Peyer's patch (tissue), 4 donors: Measurements from ENCODE around the gene PLEKHM3.
A peak's percentile ranks its signal among the peaks of the same experiment; 100 is the strongest.

Experiments
- POLR2A ChIP-seq, 2 donors: fragments of 450-650 bp; IDR thresholded peaks; one replicate each; pipeline ENCODE4 v1.5.1; 2017; ENCODE audit warnings: antibody characterized with exemption in 2 of 2, mild to moderate bottlenecking in 2 of 2, moderate library complexity in 2 of 2
- TF ChIP-seq, protein P1 (sequence below), 6 experiments: fragments of 450-650 bp in 4 of 6; fragments of 200-600 bp in 2 of 6; sonication (generic) in 1 of 6; IDR thresholded peaks; one replicate each; pipeline ENCODE4 v1.5.1; 2017 to 2019; ENCODE audit warnings: antibody characterized with exemption in 6 of 6, mild to moderate bottlenecking in 3 of 6, moderate library complexity in 1 of 6

- TF ChIP-seq, protein P1, sequence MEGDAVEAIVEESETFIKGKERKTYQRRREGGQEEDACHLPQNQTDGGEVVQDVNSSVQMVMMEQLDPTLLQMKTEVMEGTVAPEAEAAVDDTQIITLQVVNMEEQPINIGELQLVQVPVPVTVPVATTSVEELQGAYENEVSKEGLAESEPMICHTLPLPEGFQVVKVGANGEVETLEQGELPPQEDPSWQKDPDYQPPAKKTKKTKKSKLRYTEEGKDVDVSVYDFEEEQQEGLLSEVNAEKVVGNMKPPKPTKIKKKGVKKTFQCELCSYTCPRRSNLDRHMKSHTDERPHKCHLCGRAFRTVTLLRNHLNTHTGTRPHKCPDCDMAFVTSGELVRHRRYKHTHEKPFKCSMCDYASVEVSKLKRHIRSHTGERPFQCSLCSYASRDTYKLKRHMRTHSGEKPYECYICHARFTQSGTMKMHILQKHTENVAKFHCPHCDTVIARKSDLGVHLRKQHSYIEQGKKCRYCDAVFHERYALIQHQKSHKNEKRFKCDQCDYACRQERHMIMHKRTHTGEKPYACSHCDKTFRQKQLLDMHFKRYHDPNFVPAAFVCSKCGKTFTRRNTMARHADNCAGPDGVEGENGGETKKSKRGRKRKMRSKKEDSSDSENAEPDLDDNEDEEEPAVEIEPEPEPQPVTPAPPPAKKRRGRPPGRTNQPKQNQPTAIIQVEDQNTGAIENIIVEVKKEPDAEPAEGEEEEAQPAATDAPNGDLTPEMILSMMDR (IDR thresholded peaks at IDR 0.05): no peak
- TF ChIP-seq POLR2A (IDR thresholded peaks at IDR 0.05): peak in 1 of 2 donors; percentile 31
These were observed 206.1 kb downstream of the PLEKHM3 start for GRCh38 chr2:207819021-207819797.
